NCI-H82 (cell line): Measurements from ENCODE around the gene RPL36A.
A peak's percentile ranks its signal among the peaks of the same experiment; 100 is the strongest.

Experiments used
- DNase-seq: peaks from one replicate; lab custom pipeline; 2025; lab: John Stamatoyannopoulos, UW

The RPL36A gene

DNA sequence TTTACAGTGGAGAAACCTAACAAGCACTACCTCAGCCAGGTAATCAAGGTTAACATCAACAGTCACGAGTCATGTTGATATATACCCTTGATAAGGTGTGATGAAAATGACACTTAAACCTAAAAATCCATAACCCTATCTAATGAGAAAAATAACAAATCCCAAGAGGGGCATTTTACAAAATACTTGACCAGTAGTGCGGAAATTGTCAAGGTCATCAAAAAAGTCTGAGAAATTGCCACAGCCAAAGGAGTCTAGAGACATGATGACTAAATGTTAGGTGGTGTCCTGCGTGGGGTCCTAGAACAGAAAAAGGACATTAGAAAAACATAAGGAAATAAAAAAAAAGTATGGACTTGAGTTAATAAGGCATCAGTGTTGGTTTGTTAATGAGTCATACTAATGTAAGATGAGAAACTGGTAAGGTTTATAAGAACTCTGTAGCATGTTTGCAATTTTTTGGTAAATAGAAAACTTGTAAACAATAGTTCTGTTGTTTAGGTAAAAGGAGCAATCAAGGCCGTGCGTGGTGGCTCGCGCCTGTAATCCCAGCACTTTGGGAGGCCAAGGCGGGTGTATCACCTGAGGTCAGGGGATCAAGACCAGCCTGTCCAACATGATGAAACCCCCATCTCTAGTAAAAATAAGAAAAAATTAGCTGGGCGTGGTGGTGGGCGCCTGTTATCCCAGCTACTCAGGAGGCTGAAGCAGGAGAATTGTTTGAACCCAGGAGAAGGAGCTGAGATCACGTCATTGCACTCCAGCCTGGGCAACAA is 2.9 kb downstream of the RPL36A start:
- DNase-seq, result no peak

DNA sequence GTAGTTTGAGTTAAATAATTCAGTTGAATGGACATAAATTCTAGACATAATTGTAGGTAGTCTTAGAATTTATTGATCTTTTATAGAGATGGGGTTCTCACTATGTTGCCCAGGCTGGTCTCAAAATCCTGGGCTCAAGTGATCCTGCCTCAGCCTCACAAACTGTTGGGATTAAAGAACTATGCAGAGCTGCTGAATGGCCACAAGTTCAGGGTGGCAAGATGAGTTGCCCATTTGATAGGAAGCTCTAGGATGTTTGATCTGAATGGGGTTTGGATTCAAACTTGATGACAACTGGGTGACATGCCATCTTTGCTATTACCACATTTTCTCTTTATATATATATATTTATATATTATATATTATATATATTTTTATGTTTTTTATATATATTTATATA is 3.6 kb downstream of the RPL36A start:
- DNase-seq, result peak; percentile 19

- DNase-seq, result no peak
Observed at GRCh38 chrX:101395789-101396188, 5.0 kb downstream of the RPL36A start.

DNA sequence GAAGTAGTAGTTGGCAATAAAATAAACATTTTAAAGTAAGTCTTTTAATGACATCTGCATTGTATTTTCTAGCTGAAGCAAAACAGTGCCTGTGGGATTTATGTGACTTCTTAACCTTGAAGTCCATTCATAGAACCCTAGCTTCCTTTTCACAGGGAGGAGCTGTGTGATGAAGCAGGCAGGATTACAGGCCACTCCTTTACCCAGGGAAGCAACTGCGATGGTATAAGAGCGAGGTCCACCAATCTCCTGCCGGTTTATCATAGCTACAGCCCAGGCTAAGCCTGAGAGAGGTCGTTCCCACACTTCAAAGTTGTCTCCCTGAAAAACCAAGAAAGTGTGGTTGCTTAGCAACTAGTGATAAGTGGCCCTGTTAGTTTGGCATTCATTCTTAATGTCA is 7.0 kb downstream of the RPL36A start:
- peak; percentile 44 for DNase-seq

DNA sequence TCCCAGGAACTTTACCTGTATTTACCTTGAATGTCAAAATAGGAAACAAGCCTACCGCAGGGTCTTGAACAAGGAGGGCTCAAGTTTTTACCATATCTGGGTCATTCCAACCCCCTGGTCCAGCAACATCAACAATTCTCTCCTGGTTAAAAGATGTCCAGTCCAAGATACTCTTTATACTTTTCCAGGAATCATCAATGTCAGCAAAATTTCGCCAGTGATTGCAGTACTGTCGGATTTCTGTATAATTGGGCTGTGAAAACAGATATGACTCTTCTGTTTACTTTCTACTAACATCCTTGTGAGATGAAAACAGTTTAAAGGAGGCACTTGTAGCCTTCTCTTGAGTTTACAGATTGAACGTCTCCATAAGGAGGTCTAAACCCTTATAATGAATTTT is 7.9 kb downstream of the RPL36A start:
- DNase-seq, result no peak

DNA sequence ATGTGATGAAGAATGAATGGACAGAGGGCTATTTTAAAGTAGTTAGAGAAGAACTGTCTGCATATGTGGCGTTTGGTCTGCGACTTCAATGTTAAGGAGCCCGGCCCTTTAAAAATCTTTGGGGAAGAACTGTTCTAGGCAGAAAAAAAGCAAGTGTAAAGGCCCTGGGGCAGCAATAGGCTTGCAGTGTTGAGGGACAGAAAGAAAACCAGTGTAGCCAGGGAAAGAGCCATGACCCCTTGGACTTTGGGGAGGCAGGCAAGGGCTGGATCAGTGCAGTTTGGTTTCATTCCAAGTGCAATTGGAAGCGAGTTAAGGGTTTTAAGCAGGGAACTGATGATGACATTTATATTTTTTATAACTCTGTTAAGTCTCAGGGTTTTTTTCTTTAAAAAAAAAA is 9.0 kb downstream of the RPL36A start:
- DNase-seq, result no peak

- DNase-seq, result peak; percentile 25
Observed at GRCh38 chrX:101407167-101407747, 16.4 kb downstream of the RPL36A start.

DNA sequence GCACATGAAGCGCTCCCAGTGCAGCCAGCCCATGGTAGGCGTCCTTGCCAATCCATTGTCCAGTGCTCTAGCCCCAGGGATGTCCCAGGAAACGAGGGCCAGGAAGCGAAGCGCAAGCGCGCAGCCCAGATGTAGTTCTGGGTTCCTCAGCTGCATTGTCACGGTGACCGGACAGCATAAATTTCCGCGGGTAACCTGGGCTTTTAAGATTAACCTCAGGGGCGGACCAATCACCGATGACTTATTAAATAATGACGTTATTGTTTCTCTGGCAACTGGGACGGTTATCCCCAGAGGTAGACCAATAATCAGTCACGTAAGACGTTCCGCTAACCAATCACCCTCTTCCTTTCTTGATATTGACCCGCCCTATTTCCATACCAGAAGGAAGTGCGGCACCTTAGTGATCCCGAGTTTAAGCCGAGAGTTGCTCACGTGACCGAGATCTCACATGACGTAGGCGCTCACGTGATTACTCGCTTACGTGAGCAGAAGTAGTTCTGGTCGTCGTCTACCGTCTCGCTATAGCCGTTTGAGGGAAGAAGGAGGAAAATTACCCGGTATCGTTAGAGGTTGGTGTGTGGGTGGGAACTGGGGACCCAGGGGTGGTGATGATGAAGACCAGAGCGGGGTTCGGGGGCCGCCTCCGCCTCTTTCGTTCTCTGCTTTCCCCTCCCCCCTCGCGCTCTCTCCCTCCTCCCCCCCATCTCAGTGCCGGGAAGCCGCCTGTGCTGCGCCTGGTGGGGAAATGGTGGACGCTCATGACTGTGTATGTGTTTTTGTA is 17.1 kb downstream of the RPL36A start, which contains the start of the genes GLA and HNRNPH2:
Gene GLA (minus strand): TSS at position 178 of the 784 bp plus-strand sequence. CDS start 22 bp downstream, at position 156.
Gene HNRNPH2 (plus strand): TSS at position 475 of the 784 bp plus-strand sequence. CDS start 3,767 bp downstream, outside the sequence.
- DNase-seq, result peak; percentile 99

DNA sequence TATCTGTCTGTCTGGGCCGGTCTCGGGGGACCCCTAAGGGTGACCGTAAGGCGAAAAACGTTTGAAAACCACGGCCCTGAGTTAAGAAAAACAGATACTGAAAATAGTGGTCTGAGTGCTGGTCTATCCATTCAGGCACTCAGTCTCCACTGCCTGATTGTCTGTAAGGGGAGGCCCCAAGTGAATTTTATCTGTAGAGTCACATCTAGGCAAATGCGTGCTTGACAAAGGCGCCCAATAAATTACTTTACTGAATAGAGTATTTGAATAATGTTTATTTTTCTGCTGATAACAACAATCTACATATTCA is 17.7 kb downstream of the RPL36A start:
- no peak for DNase-seq

- peak; percentile 23 for DNase-seq
Observed at GRCh38 chrX:101409043-101409442, 18.2 kb downstream of the RPL36A start.

DNA sequence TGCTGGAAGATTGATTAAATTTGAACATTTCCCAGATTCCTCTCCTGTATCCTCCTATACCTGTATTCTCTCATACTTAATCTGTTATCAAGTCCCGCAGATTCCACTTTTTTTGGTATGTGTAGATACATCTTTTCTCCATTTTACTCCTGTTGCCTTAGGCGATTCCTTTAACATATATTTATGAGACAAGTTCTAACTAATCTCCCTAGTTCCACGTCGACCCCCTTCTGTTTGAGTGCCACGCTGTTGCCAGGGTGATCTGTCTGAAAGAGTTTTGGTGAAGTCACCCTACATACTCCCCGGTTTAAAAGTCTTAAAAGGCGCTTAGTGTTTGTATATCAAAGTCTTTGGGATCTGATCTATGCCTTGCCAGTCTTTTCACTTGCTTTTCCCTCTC is 19.6 kb downstream of the RPL36A start:
- DNase-seq, result no peak

DNA sequence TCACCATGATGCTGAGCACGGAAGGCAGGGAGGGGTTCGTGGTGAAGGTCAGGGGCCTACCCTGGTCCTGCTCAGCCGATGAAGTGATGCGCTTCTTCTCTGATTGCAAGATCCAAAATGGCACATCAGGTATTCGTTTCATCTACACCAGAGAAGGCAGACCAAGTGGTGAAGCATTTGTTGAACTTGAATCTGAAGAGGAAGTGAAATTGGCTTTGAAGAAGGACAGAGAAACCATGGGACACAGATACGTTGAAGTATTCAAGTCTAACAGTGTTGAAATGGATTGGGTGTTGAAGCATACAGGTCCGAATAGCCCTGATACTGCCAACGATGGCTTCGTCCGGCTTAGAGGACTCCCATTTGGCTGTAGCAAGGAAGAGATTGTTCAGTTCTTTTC is 21.2 kb downstream of the RPL36A start:
- no peak for DNase-seq

- DNase-seq, result peak; percentile 80
Observed at GRCh38 chrX:101415180-101416145, 24.7 kb downstream of the RPL36A start.

- no peak for DNase-seq
Observed at GRCh38 chrX:101416691-101417090, 25.9 kb downstream of the RPL36A start.

DNA sequence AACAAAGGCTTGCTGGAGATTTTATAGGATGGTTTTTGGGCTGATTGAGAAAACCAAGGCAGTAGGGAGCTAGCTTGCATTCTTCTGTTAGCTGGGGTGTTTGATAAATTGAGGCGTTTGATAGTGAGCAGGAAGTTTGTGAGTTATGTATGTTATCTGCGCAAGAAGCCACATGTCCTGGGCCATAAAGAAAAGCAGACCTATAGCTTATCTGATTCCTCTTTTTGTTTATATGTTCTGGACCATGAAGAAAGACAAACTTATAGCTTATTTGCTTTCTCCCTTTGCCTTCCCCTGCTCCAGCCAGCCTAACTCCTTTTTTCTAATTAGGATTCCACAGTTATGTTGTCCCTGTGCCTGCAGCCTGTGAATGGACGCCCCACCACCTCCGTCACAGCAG is 26.4 kb downstream of the RPL36A start:
- DNase-seq, result no peak

GRCh38 chrX:101417981-101418841 is 27.4 kb downstream of the RPL36A start:
- DNase-seq, result peak; percentile 19

GRCh38 chrX:101419489-101419888 is 28.7 kb downstream of the RPL36A start:
- DNase-seq, result no peak

DNA sequence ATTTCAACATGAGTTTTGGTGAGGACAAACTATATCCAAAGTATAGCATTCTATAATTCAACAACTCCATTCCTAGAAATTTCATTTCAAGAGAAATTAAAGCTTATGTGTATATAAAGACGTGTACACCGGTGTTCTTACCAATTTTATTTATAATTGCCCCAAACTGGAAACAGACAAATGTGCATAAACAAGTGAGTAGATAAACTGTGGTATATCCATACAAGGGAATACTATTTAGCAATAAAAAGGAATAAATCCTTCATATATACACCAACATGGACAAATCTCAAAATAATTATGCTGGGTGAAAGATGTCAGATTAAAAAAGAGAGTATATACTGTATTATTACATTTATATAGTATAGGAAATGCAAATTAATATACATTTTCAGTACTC is 37.1 kb downstream of the RPL36A start:
- no peak for DNase-seq

- DNase-seq, result no peak
Observed at GRCh38 chrX:101429934-101430333, 39.1 kb downstream of the RPL36A start.

- DNase-seq, result no peak
Observed at GRCh38 chrX:101430457-101431078, 39.8 kb downstream of the RPL36A start.
